Upper lobe of right lung (tissue), 1 donor: ENCODE data around the gene BNIPL. TPM values are rescaled to one million over a fixed set of nuclear protein-coding genes. Genes with fewer than 3 reads are reported as not detected.

Source experiments
- ATAC-seq: fragments of 200-7000 bp; cut with Tn5 transposase; one replicate; pipeline ENCODE4 v1.9.1; 2020; ENCODE audit warnings: mild to moderate bottlenecking, moderate library complexity
- DNase-seq: peaks from one replicate; pipeline ENCODE4 v3.0.0-alpha.2; 2020
- H3K27ac ChIP-seq: fragments of 200-600 bp; one replicate; pipeline ENCODE4 v1.8.0; 2022
- H3K27me3 ChIP-seq: fragments of 200-600 bp; one replicate; pipeline ENCODE4 v1.8.0; 2022; ENCODE audit warnings: mild to moderate bottlenecking
- H3K36me3 ChIP-seq: fragments of 200-600 bp; one replicate; pipeline ENCODE4 v1.8.0; 2022
- H3K4me1 ChIP-seq: fragments of 200-600 bp; one replicate; pipeline ENCODE4 v1.8.0; 2022
- H3K4me3 ChIP-seq: fragments of 200-600 bp; one replicate; pipeline ENCODE4 v1.8.0; 2022; ENCODE audit warnings: mild to moderate bottlenecking
- H3K9me3 ChIP-seq: fragments of 200-600 bp; one replicate; pipeline ENCODE4 v1.8.0; 2022
- intact Hi-C: fragments of 100-400 bp; cut with DNase I; formaldehyde crosslinking; loops from one replicate; pipeline ENCODE4 v1.11.0; 2022
- total RNA-seq: library from RNA; stranded (reverse); fragmentation: NEBNext Ultra II Directional; extraction: Animal tissue kit (Norgen Biotek cat#: 25700); gene quantifications from one replicate; pipeline ENCODE4 v1.2.1, GENCODE V29; 2021
- TF ChIP-seq, protein P1 (sequence below): fragments of 200-600 bp; IDR thresholded peaks from one replicate; pipeline ENCODE4 v1.8.0; 2022; ENCODE audit warnings: antibody characterized with exemption
- donor health status: DM: no; HTN: yes; CAD: no; lungs with severe emphysema.

BNIPL gene
- total RNA-seq, 1 donor from 2014 or later: 5.2 TPM

DNA sequence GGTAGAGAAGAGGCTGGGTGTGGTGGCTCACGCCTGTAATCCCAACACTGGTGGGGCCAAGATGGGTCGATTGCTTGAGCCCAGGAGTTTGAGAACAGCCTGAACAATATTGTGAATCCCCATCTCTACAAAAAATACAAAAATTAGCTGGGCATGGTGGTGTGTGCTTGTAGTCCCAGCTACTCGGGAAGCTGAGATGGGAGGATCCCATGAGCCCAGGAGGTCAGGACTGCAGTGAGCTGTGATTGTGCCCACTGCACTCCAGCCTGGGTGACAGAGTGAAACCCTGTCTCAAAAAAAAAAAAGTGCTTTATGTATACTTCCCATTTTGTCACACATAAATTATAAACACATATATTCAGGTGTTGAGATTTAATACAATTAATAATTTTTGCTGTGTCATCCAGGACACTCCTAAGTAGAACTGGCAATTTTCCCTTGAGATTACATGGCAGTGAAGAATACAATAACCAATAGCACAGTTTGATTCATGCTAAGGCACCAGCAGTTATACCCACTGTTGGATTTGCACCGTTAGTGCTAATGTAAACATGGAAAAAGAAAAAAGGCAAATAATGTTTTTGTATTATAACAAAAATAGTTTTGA lies 49.7 kb downstream of the BNIPL start:
- Histone ChIP-seq H3K4me3 (no peak overlapping the region), H3K4me1 (no peaks in the 10 kb centered on the region), H3K27ac (no peak overlapping the region), H3K9me3 (no peaks in the 10 kb centered on the region), H3K36me3 (no peaks in the 10 kb centered on the region), H3K27me3 (no peaks in the 10 kb centered on the region)
- no peak for DNase-seq
- TF ChIP-seq, protein P1, sequence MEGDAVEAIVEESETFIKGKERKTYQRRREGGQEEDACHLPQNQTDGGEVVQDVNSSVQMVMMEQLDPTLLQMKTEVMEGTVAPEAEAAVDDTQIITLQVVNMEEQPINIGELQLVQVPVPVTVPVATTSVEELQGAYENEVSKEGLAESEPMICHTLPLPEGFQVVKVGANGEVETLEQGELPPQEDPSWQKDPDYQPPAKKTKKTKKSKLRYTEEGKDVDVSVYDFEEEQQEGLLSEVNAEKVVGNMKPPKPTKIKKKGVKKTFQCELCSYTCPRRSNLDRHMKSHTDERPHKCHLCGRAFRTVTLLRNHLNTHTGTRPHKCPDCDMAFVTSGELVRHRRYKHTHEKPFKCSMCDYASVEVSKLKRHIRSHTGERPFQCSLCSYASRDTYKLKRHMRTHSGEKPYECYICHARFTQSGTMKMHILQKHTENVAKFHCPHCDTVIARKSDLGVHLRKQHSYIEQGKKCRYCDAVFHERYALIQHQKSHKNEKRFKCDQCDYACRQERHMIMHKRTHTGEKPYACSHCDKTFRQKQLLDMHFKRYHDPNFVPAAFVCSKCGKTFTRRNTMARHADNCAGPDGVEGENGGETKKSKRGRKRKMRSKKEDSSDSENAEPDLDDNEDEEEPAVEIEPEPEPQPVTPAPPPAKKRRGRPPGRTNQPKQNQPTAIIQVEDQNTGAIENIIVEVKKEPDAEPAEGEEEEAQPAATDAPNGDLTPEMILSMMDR: no peak
- no peak for ATAC-seq
- intact Hi-C loops: no loop called here

Other genes with a start within 250 kb of the BNIPL start
- 35.5 TPM for gene CTSK, start 228.3 kb upstream of the BNIPL start, total RNA-seq
- gene ARNT, start 160.0 kb upstream of the BNIPL start, total RNA-seq: 53.8 TPM
- not detected for gene CTXND2, start 149.4 kb upstream of the BNIPL start, total RNA-seq
- 45.8 TPM for gene SETDB1, start 110.2 kb upstream of the BNIPL start, total RNA-seq
- gene CERS2, start 61.8 kb upstream of the BNIPL start, total RNA-seq: 354 TPM
- 1.2 TPM for gene ANXA9, start 54.3 kb upstream of the BNIPL start, total RNA-seq
- 26.5 TPM for gene MINDY1, start 29.7 kb upstream of the BNIPL start, total RNA-seq
- gene PRUNE1, start 28.1 kb upstream of the BNIPL start, total RNA-seq: 18.3 TPM
- gene C1orf56, start 11.2 kb downstream of the BNIPL start, total RNA-seq: 3.9 TPM
- gene CDC42SE1, start 23.0 kb downstream of the BNIPL start, total RNA-seq: 105 TPM
- 0.72 TPM for gene MLLT11, start 23.8 kb downstream of the BNIPL start, total RNA-seq
- gene GABPB2, start 34.2 kb downstream of the BNIPL start, total RNA-seq: 15.2 TPM
- gene SEMA6C, start 110.0 kb downstream of the BNIPL start, total RNA-seq: 6.7 TPM
- gene TNFAIP8L2, start 120.1 kb downstream of the BNIPL start, total RNA-seq: 10.3 TPM
- 6.2 TPM for gene LYSMD1, start 129.3 kb downstream of the BNIPL start, total RNA-seq
- gene SCNM1, start 129.6 kb downstream of the BNIPL start, total RNA-seq: 34.6 TPM
- gene TMOD4, start 139.4 kb downstream of the BNIPL start, total RNA-seq: not detected
- gene VPS72, start 153.6 kb downstream of the BNIPL start, total RNA-seq: 42.6 TPM
- gene PIP5K1A, start 162.0 kb downstream of the BNIPL start, total RNA-seq: 54.0 TPM
- 112 TPM for gene PSMD4, start 218.1 kb downstream of the BNIPL start, total RNA-seq
- gene ZNF687, start 245.7 kb downstream of the BNIPL start, total RNA-seq: 22.5 TPM